H9 (cell line): ENCODE measurements around the gene EPYC. TPM values are rescaled to one million over a fixed set of nuclear protein-coding genes. Genes with fewer than 3 reads are reported as not detected.

Source experiments
- DNase-seq: peaks from one replicate; pipeline ENCODE4 v3.0.0-alpha.2; 2017
- H2AFZ ChIP-seq: one replicate; pipeline ENCODE4 v1.6.1; 2013; ENCODE audit warnings: mild to moderate bottlenecking, low read length, control low read depth, moderate library complexity
- H2AK5ac ChIP-seq: 2 replicates; pipeline ENCODE4 v1.6.1; 2013; ENCODE audit warnings: low read length, control low read depth, mixed read lengths; ENCODE audit not compliant: insufficient read length
- H2BK120ac ChIP-seq: one replicate; pipeline ENCODE4 v1.6.1; 2013; ENCODE audit warnings: low read depth, mild to moderate bottlenecking, low read length, control low read depth, inconsistent platforms; ENCODE audit not compliant: poor library complexity, severe bottlenecking
- H2BK12ac ChIP-seq: 2 replicates; pipeline ENCODE4 v1.6.1; 2013; ENCODE audit warnings: low read length, control low read depth, mixed read lengths, low read depth; ENCODE audit not compliant: insufficient read length
- H2BK15ac ChIP-seq: 2 replicates; pipeline ENCODE4 v1.6.1; 2013; ENCODE audit warnings: low read depth, low read length, control low read depth
- H2BK20ac ChIP-seq: one replicate; pipeline ENCODE4 v1.6.1; 2013; ENCODE audit warnings: low read depth, mild to moderate bottlenecking, low read length, control low read depth, inconsistent platforms; ENCODE audit not compliant: poor library complexity, severe bottlenecking
- H2BK5ac ChIP-seq: 2 replicates; pipeline ENCODE4 v1.6.1; 2013; ENCODE audit warnings: low read length, control low read depth, mixed read lengths; ENCODE audit not compliant: insufficient read length
- H3K14ac ChIP-seq: 2 replicates; pipeline ENCODE4 v1.6.1; 2013; ENCODE audit warnings: low read length, control low read depth; ENCODE audit not compliant: insufficient read depth
- H3K18ac ChIP-seq: 2 replicates; pipeline ENCODE4 v1.6.1; 2013; ENCODE audit warnings: low read depth, mild to moderate bottlenecking, mixed read lengths, low read length, control low read depth; ENCODE audit not compliant: insufficient read length
- H3K23ac ChIP-seq: 2 replicates; pipeline ENCODE4 v1.6.1; 2013; ENCODE audit warnings: low read length, control low read depth, mixed read lengths, low read depth; ENCODE audit not compliant: insufficient read length
- H3K23me2 ChIP-seq: 2 replicates; pipeline ENCODE4 v1.6.1; 2013; ENCODE audit warnings: low read depth, mild to moderate bottlenecking, mixed read lengths, low read length, control low read depth; ENCODE audit not compliant: insufficient read length, poor library complexity, severe bottlenecking
- H3K27ac ChIP-seq: 2 replicates; pipeline ENCODE4 v1.5.1; 2013; ENCODE audit warnings: low read length, control low read depth, mixed read lengths, low read depth; ENCODE audit not compliant: insufficient read length
- H3K27me3 ChIP-seq: 2 replicates; pipeline ENCODE4 v1.6.1; 2013; ENCODE audit warnings: low read length, control low read depth, inconsistent platforms; ENCODE audit not compliant: insufficient read depth
- H3K4ac ChIP-seq: 2 replicates; pipeline ENCODE4 v1.6.1; 2013; ENCODE audit warnings: low read depth, mild to moderate bottlenecking, control low read depth, inconsistent platforms, low read length, moderate library complexity
- H3K4me1 ChIP-seq: 2 replicates; pipeline ENCODE4 v1.6.1; 2013; ENCODE audit warnings: low read length, control low read depth, inconsistent platforms; ENCODE audit not compliant: insufficient read depth
- H3K4me2 ChIP-seq: 2 replicates; pipeline ENCODE4 v1.6.1; 2013; ENCODE audit warnings: low read length, control low read depth, mixed read lengths; ENCODE audit not compliant: insufficient read length, insufficient read depth
- H3K56ac ChIP-seq: 2 replicates; pipeline ENCODE4 v1.6.1; 2013; ENCODE audit warnings: low read depth, mild to moderate bottlenecking, mixed read lengths, low read length, control low read depth; ENCODE audit not compliant: insufficient read length
- H3K79me1 ChIP-seq: 2 replicates; pipeline ENCODE4 v1.6.1; 2013; ENCODE audit warnings: low read depth, mild to moderate bottlenecking, moderate library complexity, low read length, control low read depth, inconsistent platforms; ENCODE audit not compliant: insufficient read depth, poor library complexity, severe bottlenecking
- H3K79me2 ChIP-seq: 2 replicates; pipeline ENCODE4 v1.6.1; 2013; ENCODE audit warnings: low read length, control low read depth, inconsistent platforms; ENCODE audit not compliant: insufficient read depth
- H3K9ac ChIP-seq: 2 replicates; pipeline ENCODE4 v1.6.1; 2013; ENCODE audit warnings: low read length, control low read depth, mixed read lengths; ENCODE audit not compliant: insufficient read length; ENCODE audit errors: extremely low read depth
- H3K9me3 ChIP-seq: one replicate; pipeline ENCODE4 v1.6.1; 2013; ENCODE audit warnings: low read depth, low read length, inconsistent platforms; ENCODE audit not compliant: control insufficient read depth
- H3T11ph ChIP-seq: one replicate; pipeline ENCODE4 v1.6.1; 2013; ENCODE audit warnings: mild to moderate bottlenecking, low read length, control low read depth, inconsistent platforms
- H4K20me1 ChIP-seq: one replicate; pipeline ENCODE4 v1.6.1; 2013; ENCODE audit not compliant: control insufficient read depth, insufficient read length, insufficient read depth
- H4K5ac ChIP-seq: 2 replicates; pipeline ENCODE4 v1.6.1; 2013; ENCODE audit warnings: low read depth, mild to moderate bottlenecking, mixed read lengths, low read length, control low read depth; ENCODE audit not compliant: insufficient read length
- H4K8ac ChIP-seq: replicated peaks from 2 replicates; pipeline ENCODE4 v1.6.1; 2013; ENCODE audit warnings: low read length, control low read depth, mixed read lengths, low read depth; ENCODE audit not compliant: insufficient read length
- H4K91ac ChIP-seq: 2 replicates; pipeline ENCODE4 v1.6.1; 2013; ENCODE audit warnings: low read depth, mild to moderate bottlenecking, moderate library complexity, mixed read lengths, low read length, control low read depth; ENCODE audit not compliant: insufficient read length
- H3K27ac Mint-ChIP-seq, 3 experiments: 2 replicates in 2 of 3; 3 replicates in 1 of 3; pipeline ENCODE4 v1.8.0; 2020 to 2021; ENCODE audit warnings: mixed read lengths in 3 of 3, mild to moderate bottlenecking in 1 of 3, moderate library complexity in 1 of 3
- H3K27me3 Mint-ChIP-seq: 2 replicates; pipeline ENCODE4 v1.8.0; 2021; ENCODE audit warnings: low read depth, mild to moderate bottlenecking, moderate library complexity, mixed read lengths
- H3K36me3 Mint-ChIP-seq, 3 experiments: 2 replicates in 2 of 3; 3 replicates in 1 of 3; pipeline ENCODE4 v1.8.0; 2020 to 2021; ENCODE audit warnings: low read depth in 3 of 3, mixed read lengths in 3 of 3; ENCODE audit not compliant: insufficient read depth in 1 of 3
- H3K4me1 Mint-ChIP-seq, 2 experiments: 2 replicates each; pipeline ENCODE4 v1.8.0; 2020; ENCODE audit warnings: mixed read lengths in 2 of 2
- H3K4me3 Mint-ChIP-seq, 2 experiments: 2 replicates in 1 of 2; 3 replicates in 1 of 2; pipeline ENCODE4 v1.8.0; 2020 to 2021; ENCODE audit warnings: mild to moderate bottlenecking in 2 of 2, mixed read lengths in 2 of 2, moderate library complexity in 1 of 2
- H3K9me3 Mint-ChIP-seq, 2 experiments: 2 replicates in 1 of 2; 3 replicates in 1 of 2; pipeline ENCODE4 v1.8.0; 2020; ENCODE audit warnings: mild to moderate bottlenecking in 2 of 2, mixed read lengths in 2 of 2, moderate library complexity in 1 of 2
- CTCF ChIP-seq: fragments of 200-600 bp; sonication (generic); conservative IDR thresholded peaks from 3 replicates; pipeline ENCODE4 v1.8.0; 2021; ENCODE audit warnings: antibody characterized with exemption, mild to moderate bottlenecking
- total RNA-seq: library from RNA; stranded (reverse); gene quantifications from 2 replicates; pipeline ENCODE4 v1.2.1, GENCODE V29; 2021

The EPYC gene
- total RNA-seq, 1 experiment from 2014 or later: not detected

GRCh38 chr12:90974286-90974685 lies 30.5 kb downstream of the EPYC start:
- H2BK120ac ChIP-seq: no peak overlapping the region
- H3K9ac ChIP-seq: no peak overlapping the region
- H2BK5ac ChIP-seq: no peak overlapping the region
- H2BK15ac ChIP-seq: no peak overlapping the region
- H3K18ac ChIP-seq: no peak overlapping the region
- no peak overlapping the region for H4K5ac ChIP-seq
- no peak overlapping the region for H2BK20ac ChIP-seq
- no peaks in the 10 kb centered on the region for H3K23me2 ChIP-seq
- no peaks in the 10 kb centered on the region for H3K79me1 ChIP-seq
- no peaks in the 10 kb centered on the region for H3K9me3 Mint-ChIP-seq
- DNase-seq: no peak
- H4K8ac ChIP-seq: no peak overlapping the region
- H2AK5ac ChIP-seq: no peak overlapping the region
- H3K36me3 Mint-ChIP-seq: no peaks in the 10 kb centered on the region
- H3K4me3 Mint-ChIP-seq: no peak overlapping the region
- H3K27me3 Mint-ChIP-seq: peaks cover 3% of the 10 kb centered on the region
- H3K14ac ChIP-seq: no peak overlapping the region
- H3K79me2 ChIP-seq: no peaks in the 10 kb centered on the region
- H3K56ac ChIP-seq: no peak overlapping the region
- H3T11ph ChIP-seq: no peak overlapping the region
- TF ChIP-seq CTCF: no peak
- H3K4me1 ChIP-seq: no peaks in the 10 kb centered on the region; the same call in 1 of the 2 replicates
- H3K4me2 ChIP-seq: no peak overlapping the region
- H2BK12ac ChIP-seq: no peak overlapping the region
- H4K20me1 ChIP-seq: no peaks in the 10 kb centered on the region
- H3K4me1 Mint-ChIP-seq: peaks cover 12 to 14% of the 10 kb centered on the region in 2 experiments
- no peak overlapping the region for H3K27ac ChIP-seq
- H3K27me3 ChIP-seq: no peaks in the 10 kb centered on the region
- no peaks in the 10 kb centered on the region for H3K9me3 ChIP-seq
- no peak overlapping the region for H3K23ac ChIP-seq
- no peak overlapping the region for H3K4ac ChIP-seq
- H3K27ac Mint-ChIP-seq: no peak overlapping the region
- H2AFZ ChIP-seq: no peak overlapping the region
- no peak overlapping the region for H4K91ac ChIP-seq
